IPS-11a (cell line): Measurements from ENCODE around the gene TAL1.

Source experiments
- H3K4me3 ChIP-seq: one replicate; pipeline ENCODE4 v1.5.1; 2013; ENCODE audit warnings: low read depth, low read length, control low read depth

TAL1 gene

DNA sequence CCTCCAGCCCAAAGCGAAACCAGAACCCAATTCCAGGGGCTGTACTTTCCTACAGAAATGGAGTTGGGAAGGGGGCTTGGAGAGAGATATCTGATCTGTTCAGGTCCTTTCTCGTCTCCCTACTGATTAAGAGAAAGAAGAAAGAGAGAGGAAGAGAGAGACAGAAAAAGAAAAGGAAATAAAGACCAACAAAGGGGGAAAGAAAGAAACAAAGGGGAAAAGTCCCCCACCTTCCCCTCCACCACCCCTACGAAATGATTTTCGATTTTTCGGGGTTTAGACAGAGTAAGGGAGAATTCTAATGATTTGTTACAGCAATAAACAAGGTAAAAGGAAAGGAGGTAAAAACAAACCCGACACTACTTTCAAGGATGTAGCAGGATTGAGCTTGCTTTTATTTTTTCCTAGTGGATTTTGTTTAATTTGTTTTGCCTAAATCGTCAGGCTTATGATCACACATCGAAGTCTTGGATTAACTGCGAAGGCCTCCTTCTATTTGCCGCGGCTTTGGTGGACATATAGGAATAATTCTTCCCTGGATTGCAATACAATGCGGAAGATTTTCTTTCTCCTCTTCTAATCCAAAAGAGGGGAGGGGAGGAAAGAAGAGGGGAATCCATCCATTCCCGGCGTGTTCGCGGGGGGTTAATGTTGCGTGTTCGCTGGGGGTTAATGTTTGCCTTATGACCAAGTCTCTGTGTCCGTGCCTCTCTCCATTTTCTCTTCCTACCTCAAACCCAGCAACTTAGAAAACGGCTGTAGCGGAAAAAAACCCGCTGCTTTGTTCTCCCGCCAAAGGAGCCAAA lies 1.9 kb downstream of the TAL1 start:
- no peak overlapping the region for H3K4me3 ChIP-seq

- H3K4me3 ChIP-seq: no peak overlapping the region
Measured at GRCh38 chr1:47229031-47229885, 2.8 kb downstream of the TAL1 start.

DNA sequence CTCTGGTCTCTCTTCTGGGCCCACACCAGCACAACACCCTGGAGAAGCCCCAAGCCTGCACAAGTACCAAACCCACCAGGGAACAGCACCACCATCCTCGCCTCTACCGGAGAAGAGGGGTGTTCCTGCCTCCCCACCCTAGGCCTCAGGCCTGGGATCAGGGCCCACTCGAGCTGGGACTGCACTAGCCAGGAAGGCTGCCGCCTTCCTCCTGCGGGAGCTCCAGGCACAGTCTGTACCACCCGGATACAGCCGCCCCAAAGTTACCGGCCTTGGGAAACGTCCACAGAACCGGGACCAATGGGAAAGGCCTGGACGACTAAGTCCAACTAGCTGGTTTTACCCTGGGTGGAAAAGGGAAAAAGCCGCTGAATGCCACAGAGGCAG lies 3.4 kb downstream of the TAL1 start:
- no peak overlapping the region for H3K4me3 ChIP-seq

DNA sequence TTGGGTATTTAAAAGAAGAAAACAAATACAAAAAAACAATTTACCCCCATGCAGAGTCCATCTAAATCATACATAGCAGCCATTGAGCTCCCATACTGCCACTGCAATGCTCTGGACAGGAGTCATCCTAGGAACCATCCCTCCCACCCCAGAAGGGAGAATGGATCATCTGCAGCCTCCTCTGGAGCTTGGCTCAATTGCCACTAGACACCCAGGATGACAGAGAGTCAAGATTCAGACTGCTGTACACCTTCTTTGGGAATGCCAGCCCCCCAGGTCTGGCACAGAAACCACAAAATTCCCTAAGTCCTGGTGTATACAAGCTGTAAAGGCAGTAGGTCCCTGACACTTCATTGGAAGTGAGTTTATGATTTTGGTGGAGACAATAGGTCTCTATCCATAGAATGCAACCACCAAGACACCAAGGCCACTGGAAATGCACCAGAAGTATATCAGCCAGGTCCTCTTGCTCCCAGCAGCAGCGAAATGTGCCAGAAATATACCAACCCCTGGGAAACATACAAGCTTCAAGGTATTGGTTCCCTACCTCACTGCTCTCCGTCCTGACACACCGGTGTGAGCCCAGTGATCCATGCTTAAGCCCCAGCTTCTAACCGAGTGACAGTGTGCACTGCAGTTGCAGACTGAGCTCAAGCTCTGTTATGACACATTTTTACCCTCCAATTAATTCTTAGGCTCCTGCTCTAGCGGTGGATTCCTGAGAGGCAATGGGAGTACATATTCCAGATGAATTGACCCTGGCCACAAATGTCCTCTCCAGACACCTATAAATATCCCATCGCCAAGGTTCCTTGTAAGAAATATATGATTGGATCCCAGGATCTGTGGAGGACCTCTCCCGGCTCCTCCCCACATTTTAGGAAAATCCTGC lies 4.4 kb downstream of the TAL1 start:
- no peak overlapping the region for H3K4me3 ChIP-seq

DNA sequence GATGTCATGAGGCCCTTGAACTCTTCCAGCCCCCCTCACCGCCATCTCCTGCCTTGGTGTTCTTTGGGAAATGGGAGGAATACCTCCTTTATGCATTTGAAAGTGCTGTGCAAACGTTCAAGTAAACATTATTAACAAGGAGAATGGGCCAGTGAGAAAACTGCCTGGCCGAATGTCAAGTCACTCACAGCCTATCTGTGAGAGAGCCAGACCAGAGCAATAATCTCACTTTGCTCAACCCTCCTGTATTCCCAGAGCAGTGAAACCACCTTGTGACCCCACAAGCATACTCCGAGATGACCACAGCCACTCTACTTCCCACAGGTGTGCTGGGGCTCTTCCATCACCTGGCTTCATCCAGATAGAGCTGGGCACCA lies 5.2 kb downstream of the TAL1 start:
- no peak overlapping the region for H3K4me3 ChIP-seq

DNA sequence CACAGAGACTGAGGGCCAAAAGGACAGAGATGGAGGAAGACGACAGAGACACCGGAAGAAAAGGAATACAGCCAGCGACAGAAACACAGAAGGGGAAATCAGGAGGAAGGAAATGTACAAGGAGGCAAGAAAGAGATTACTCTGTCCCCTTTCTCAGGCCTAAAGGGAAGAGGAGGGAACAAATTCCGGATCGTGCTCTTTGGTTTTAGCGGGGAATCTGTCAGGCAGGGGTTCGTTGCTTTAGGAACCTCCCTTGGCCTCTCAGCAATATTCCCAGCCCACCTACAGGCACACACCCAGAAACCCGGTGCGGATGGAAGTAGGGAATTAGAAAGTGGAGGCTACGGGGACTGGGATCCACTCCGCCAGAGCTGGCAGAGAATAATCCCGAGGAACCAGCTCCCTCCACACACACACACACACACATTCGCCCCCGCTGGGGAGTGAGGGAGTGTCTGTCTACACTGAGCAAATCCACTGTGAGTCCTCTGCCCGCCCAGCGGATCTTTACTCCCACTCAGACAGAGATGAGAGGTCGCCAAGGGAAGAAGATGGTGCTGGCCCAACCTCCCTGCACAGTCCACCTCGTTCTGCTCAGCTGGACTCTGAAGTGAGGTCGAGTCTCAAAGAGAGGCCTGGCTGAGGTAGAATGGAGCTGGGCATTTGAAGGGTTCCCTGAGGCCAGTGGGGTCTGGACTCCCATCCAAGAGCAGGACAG lies 5.7 kb downstream of the TAL1 start:
- no peak overlapping the region for H3K4me3 ChIP-seq

DNA sequence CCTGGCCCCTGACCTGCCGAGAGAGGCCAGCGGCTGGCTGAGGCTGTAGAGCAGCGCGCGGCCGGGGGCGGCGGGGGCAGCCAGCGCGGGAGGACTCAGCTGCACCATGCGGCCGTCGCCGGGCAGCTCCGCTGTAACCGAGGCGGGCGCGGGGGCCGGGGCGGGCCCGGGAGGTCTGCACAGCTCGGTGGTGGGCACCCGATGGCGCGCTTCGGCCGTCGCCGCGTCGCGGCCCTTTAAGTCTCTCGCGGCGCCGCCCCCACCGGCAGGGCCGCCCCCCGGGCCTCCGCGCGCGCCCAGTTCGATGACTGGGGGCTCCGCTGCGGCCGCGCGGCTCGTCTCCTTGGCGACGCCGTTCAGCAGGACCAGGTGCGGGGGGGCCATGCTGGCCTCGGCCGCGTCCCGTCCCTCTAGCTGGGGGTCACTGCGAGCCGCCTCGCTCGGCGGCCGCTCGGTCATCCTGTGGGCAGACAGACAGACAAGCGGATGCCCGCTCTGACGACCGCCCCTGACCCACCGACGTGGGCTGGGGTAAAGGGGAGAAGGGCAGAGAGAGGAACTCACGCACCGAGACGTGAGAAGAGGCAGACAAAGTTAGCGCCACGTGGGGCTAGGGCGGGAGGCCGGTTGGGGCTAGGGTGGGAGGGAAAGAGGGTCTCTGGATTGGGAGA lies 6.5 kb downstream of the TAL1 start:
- no peak overlapping the region for H3K4me3 ChIP-seq

DNA sequence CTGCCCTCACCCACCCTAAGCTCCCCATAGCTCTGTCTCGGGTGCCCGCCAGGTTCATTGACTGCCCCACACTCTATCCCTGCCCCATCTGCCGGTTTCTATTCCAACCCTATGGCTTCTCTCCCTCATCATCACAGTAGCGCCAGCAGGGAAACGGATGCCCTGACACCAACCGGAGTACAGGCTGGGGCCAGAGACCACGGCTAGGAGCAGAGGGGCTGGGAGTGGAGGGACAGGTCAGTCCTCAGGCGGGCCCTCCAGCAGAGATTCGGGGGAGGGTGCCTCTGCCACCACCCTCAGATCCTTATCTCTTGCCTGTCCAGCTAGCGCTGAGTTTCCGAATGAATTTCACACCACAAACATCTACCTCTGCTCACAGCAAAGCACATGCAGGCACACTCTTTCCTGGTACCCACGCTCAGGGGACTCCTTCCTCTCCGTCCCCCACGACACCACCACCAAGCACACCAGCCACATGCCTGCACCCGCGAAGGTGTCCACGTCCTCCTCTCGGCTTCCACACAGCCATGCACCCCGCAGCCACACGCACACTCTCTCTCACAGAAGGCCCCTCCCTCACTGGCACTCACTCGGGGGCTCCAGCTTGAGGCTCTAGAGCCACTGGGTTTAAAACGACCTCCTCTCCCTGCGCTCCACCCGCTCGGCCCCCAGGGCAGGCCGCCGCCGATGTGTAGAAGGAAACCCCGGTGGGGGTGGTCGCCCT lies 7.2 kb downstream of the TAL1 start:
- no peak overlapping the region for H3K4me3 ChIP-seq

- H3K4me3 ChIP-seq: no peak overlapping the region
Measured at GRCh38 chr1:47223921-47224675, 7.9 kb downstream of the TAL1 start.

GRCh38 chr1:47223174-47223920 lies 8.7 kb downstream of the TAL1 start:
- no peak overlapping the region for H3K4me3 ChIP-seq

DNA sequence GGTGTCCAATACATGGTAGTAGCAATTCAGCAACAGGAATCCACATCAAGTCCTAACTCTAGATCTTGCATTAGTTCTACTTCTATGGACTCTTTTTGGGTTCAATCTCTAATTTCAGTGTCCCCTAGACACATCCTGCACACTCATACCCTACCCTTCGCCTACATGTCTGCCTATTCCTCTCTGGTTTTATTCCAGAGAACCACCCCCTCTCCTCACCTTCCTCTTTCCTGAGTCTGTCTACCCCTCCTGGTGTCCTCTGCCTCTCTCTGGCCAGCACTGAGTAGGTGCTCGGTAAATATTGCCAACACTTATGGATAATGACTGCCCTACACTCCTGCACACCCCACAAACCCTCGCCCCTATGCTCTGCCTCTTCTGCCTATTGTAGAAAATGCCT lies 9.5 kb downstream of the TAL1 start:
- no peak overlapping the region for H3K4me3 ChIP-seq

DNA sequence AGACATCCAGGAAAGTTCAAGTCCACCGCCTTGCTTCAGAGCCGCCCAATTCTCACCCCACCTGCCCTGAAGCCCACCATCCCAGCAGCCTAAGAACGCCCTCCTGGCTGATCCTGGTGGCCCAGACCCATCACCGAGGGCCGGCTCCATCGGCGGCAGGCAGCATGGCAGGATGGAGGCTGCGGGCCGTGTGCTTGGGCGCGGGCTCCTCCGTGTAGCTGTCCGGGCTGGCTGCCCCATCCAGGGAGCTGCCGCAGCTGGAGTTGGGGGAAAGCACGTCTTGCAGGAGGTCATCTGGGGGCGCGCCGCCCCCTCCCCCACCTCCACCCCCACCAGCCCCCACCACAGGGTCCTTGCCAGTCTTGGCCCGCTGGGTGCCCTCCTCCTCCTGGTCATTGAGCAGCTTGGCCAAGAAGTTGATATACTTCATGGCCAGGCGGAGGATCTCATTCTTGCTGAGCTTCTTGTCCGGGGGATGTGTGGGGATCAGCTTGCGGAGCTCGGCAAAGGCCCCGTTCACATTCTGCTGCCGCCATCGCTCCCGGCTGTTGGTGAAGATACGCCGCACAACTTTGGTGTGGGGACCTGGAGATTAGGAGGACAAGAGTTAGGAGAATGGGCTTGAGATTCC lies 12.3 kb downstream of the TAL1 start:
- no peak overlapping the region for H3K4me3 ChIP-seq

DNA sequence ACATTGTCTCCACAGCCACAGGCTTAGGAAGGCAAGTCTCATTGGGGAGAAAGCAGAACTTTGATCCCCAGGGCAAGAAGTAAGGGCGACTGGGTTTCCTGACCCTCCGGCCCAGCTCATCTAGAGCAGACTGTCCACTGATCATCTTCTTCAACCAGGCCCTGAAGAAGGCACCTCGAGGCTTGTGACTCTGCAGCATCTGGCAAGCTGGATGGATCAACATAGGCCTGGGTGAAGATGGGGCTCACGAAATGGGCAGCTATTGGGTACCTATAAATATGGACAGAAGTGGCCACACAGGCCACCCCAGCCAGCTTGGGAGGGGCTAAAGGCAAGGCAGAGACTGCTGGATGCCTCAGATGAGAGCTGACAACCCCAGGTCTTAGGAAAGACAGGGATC lies 13.0 kb downstream of the TAL1 start:
- H3K4me3 ChIP-seq: no peak overlapping the region

DNA sequence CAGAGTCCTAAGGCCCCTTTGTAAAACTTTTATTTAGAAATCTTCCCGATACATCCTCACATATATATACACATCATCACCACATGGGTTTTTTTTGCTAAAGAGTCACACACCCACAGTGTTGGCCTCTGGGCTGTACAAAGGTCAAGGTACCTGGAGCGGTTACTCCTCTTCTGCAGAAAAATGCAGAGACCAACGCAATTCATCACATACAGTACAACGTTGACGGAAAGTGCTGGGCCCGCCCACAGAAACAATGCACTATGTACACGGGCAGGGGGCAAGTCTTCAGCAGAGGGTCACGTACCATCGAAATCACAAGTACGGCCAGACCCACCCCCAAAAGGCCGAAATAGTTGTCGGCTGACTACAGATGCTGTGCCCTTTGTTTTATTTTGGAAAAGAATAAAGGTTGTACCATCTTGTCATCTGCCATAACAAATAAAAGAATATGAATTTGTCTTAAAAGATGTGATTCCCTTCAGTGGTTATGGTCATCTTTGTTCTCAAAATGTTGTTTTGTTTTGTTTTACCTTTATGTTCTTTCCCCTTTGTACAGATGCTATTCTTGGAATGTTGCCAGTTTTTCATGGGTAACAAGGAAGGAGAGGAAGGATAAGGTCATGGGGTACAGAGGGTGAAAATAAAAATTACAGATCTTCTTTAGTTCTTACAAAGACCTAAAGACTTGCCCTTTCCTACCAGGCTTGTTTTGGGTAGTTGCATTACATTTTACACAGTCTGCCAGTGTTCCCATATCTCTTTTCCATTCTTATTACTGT lies 15.6 kb downstream of the TAL1 start:
- H3K4me3 ChIP-seq: no peak overlapping the region

DNA sequence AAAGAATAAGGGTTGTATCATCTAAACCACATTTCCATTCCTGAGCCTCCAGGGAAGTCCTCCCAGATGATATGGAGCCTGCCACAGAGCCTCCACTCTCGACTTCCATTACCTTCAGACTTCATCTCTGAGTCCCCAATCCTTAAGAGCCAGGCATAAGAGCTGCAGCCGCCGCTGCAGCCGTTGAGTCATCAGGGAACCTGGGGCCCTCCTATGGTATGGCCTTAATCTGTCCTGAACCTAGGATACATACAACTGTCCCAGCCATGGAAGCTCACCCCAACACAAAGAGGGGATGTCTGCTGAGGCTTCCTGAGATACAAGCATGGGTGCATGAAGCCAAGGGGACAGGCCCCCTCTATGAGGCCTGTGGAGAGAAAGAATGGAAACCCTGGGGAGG lies 16.3 kb downstream of the TAL1 start:
- no peak overlapping the region for H3K4me3 ChIP-seq

- no peak overlapping the region for H3K4me3 ChIP-seq
Measured at GRCh38 chr1:47214549-47214948, 17.5 kb downstream of the TAL1 start.
